Activated T-cell treated with anti-CD3 and anti-CD28 coated beads for 1 hour (primary cell): ENCODE results near the gene CLMN.

Experiments used
- DNase-seq: peaks from one replicate; pipeline ENCODE4 v3.0.0-alpha.2; 2020; ENCODE audit warnings: low read depth

The CLMN gene

GRCh38 chr14:95303552-95303951 lies 16.2 kb downstream of the CLMN start:
- no peak for DNase-seq

- no peak for DNase-seq
These were observed 16.8 kb downstream of the CLMN start for GRCh38 chr14:95302667-95303506.

- DNase-seq = no peak
These were observed 18.1 kb downstream of the CLMN start for GRCh38 chr14:95301527-95302187.

GRCh38 chr14:95300697-95301526 lies 18.8 kb downstream of the CLMN start:
- no peak for DNase-seq

- no peak for DNase-seq
These were observed 19.6 kb downstream of the CLMN start for GRCh38 chr14:95300002-95300696.

GRCh38 chr14:95299271-95299670 lies 20.4 kb downstream of the CLMN start:
- DNase-seq = no peak

GRCh38 chr14:95297832-95298231 lies 21.9 kb downstream of the CLMN start:
- DNase-seq = no peak

GRCh38 chr14:95296966-95297365 lies 22.7 kb downstream of the CLMN start:
- DNase-seq = no peak

GRCh38 chr14:95295600-95296376 lies 23.9 kb downstream of the CLMN start:
- DNase-seq = no peak

GRCh38 chr14:95294834-95295599 lies 24.7 kb downstream of the CLMN start:
- DNase-seq = no peak

- no peak for DNase-seq
These were observed 25.4 kb downstream of the CLMN start for GRCh38 chr14:95294320-95294719.

GRCh38 chr14:95293449-95293848 lies 26.3 kb downstream of the CLMN start:
- no peak for DNase-seq

GRCh38 chr14:95292660-95293425 lies 26.9 kb downstream of the CLMN start:
- DNase-seq = no peak

- DNase-seq = no peak
These were observed 27.7 kb downstream of the CLMN start for GRCh38 chr14:95291859-95292542.

- no peak for DNase-seq
These were observed 28.8 kb downstream of the CLMN start for GRCh38 chr14:95290871-95291431.

- DNase-seq = no peak
These were observed 29.7 kb downstream of the CLMN start for GRCh38 chr14:95290021-95290420.

GRCh38 chr14:95289323-95290010 lies 30.2 kb downstream of the CLMN start:
- no peak for DNase-seq

GRCh38 chr14:95288672-95289322 lies 30.9 kb downstream of the CLMN start:
- no peak for DNase-seq
